Pancreas (tissue), 10 donors: Measurements from ENCODE around the gene CCNI. TPM values are rescaled to one million over a fixed set of nuclear protein-coding genes. Genes with fewer than 3 reads are reported as not detected.
A peak's percentile ranks its signal among the peaks of the same experiment; 100 is the strongest.

ENCODE experiments used
- ATAC-seq, 4 donors: fragments of 200-7000 bp; cut with Tn5 transposase; one replicate each; pipeline versions ENCODE4 v1.8.0 to v1.9.1; 2020; ENCODE audit warnings: mild to moderate bottlenecking in 4 of 4, moderate library complexity in 4 of 4
- DNase-seq, 6 donors: peaks; one replicate each; pipeline ENCODE4 v3.0.0-alpha.2; 2020
- FAIRE-seq: peaks from 2 replicates; lab custom pipeline; 2012; peaks lifted over from hg19 to GRCh38; lab: Jason Lieb, UNC
- H3K27ac ChIP-seq, 4 donors: fragments of 200-600 bp; sonication (generic); 1 replicate in 3 of 4; 2 replicates in 1 of 4; pipeline versions ENCODE4 v1.5.0 to v1.8.0; 2020
- H3K27me3 ChIP-seq, 4 donors: fragments of 200-600 bp; one replicate each; pipeline ENCODE4 v1.8.0; 2021
- H3K36me3 ChIP-seq, 3 donors: fragments of 200-600 bp; sonication (generic) in 1 of 3; one replicate each; pipeline versions ENCODE4 v1.5.0 to v1.8.0; 2020 to 2021
- H3K4me1 ChIP-seq, 3 donors: fragments of 200-600 bp; one replicate each; pipeline ENCODE4 v1.8.0; 2021
- H3K4me3 ChIP-seq, 4 donors: fragments of 200-600 bp; sonication (generic) in 2 of 4; one replicate each; pipeline versions ENCODE4 v1.5.0 to v1.8.0; 2020 to 2021
- H3K9me3 ChIP-seq, 4 donors: fragments of 200-600 bp; one replicate each; pipeline ENCODE4 v1.8.0; 2021
- CTCF ChIP-seq, 4 donors: fragments of 200-600 bp; sonication (generic) in 3 of 4; IDR thresholded peaks; one replicate each; pipeline versions ENCODE4 v1.5.0 to v1.8.0; 2021; ENCODE audit warnings: antibody characterized with exemption in 4 of 4
- WGBS, 2 donors: extraction: QIAGEN DNeasy Blood & Tissue Kit; methylation state at CpG; one replicate each; pipeline ENCODE4 v1.1.7; 2013; 5-methylcytosine and 5-hydroxymethylcytosine counted together
- intact Hi-C, 3 donors: fragments of 100-400 bp; cut with DNase I; formaldehyde crosslinking; loops; one replicate each; pipeline versions ENCODE4 v1.11.1 to v1.14.2; 2022
- polyA plus RNA-seq, 2 donors: library from polyadenylated mRNA; stranded (reverse); fragments of 200-250 nt; gene quantifications; one replicate each; pipeline ENCODE4 v1.2.3, GENCODE V29; 2013
- total RNA-seq, 6 donors: library from RNA; stranded (reverse); fragmentation: NEBNext Ultra II Directional in 4 of 6; extraction: Animal tissue kit (Norgen Biotek cat#: 25700) in 4 of 6; gene quantifications; one replicate each; pipeline versions ENCODE4 v1.2.1 to v1.2.4, GENCODE V29; 2021 to 2023
- donor health status: healthy with polysubstance abuse.
- donor health status: DM: no; HTN: no; CAD: no; lungs with moderate emphysema.
- donor health status: DM: no; HTN: no; CAD: no.
- donor health status: control.
- donor health status: control.
- donor health status: Bipolar disorder and iron deficiency.
- donor health status: DM: yes; HTN: yes; CAD: no.
- donor health status: DM: no; HTN: no; CAD: no.
- donor health status: DM: no; HTN: no; CAD: no.
- donor health status: DM: yes; HTN: yes; CAD: no.

CCNI gene
- total and polyA plus RNA-seq, 8 donors, result 33.3 to 196 (median 152) TPM

- H3K4me3 ChIP-seq, result no peak overlapping the region
- TF ChIP-seq CTCF (IDR thresholded peaks at IDR 0.05), result no peak
- FAIRE-seq (no peak), ATAC-seq (peak in 1 of 4 donors; percentile 24), DNase-seq (no peak)
- 75 to 91% methylated on average over 4 of the region's 4 CpGs for WGBS, 2 donors
- no peaks in the 10 kb centered on the region for H3K4me1 ChIP-seq
- H3K9me3 ChIP-seq, result no peaks in the 10 kb centered on the region
- peaks cover 0 to 28% (median 0%) of the 10 kb centered on the region in 3 donors for H3K36me3 ChIP-seq
- H3K27ac ChIP-seq, result no peak overlapping the region
- intact Hi-C loops, result loop anchor here in 1 of 3 donors (10.0 kb wide), 1 partner anchor 159 kb away; no protein-coding TSS in a partner anchor
- H3K27me3 ChIP-seq, result no peaks in the 10 kb centered on the region
Measured at GRCh38 chr4:77045490-77045889, 30.3 kb downstream of the CCNI start.

GRCh38 chr4:77044461-77045150 lies 31.2 kb downstream of the CCNI start:
- intact Hi-C loops, result loop anchor here in 1 of 3 donors (10.0 kb wide), 1 partner anchor 160 kb away; no protein-coding TSS in a partner anchor
- ATAC-seq (peak; percentile 29 to 56 (median 56)), DNase-seq (no peak), FAIRE-seq (no peak)
- WGBS, 2 donors, result 51 to 56% methylated on average over 4 of the region's 4 CpGs
- H3K4me1 ChIP-seq, result no peaks in the 10 kb centered on the region
- TF ChIP-seq CTCF (IDR thresholded peaks at IDR 0.05), result peak; percentile 21 to 39 (median 28)
- H3K4me3 ChIP-seq, result no peak overlapping the region
- H3K9me3 ChIP-seq, result no peaks in the 10 kb centered on the region
- no peaks in the 10 kb centered on the region for H3K27me3 ChIP-seq
- peaks cover 0 to 22% (median 0%) of the 10 kb centered on the region in 3 donors for H3K36me3 ChIP-seq
- no peak overlapping the region for H3K27ac ChIP-seq

GRCh38 chr4:77043507-77044136 lies 32.2 kb downstream of the CCNI start:
- DNase-seq (no peak), ATAC-seq (peak in 2 of 4 donors; percentile 11 to 36), FAIRE-seq (no peak)
- H3K27me3 ChIP-seq, result no peaks in the 10 kb centered on the region
- H3K27ac ChIP-seq, result no peak overlapping the region
- intact Hi-C loops, result loop anchor here in 1 of 3 donors (10.0 kb wide), 1 partner anchor 161 kb away; no protein-coding TSS in a partner anchor
- no peaks in the 10 kb centered on the region for H3K4me1 ChIP-seq
- H3K36me3 ChIP-seq, result peaks cover 0 to 17% (median 0%) of the 10 kb centered on the region in 3 donors
- WGBS, 2 donors, result 74 to 86% methylated on average over 3 of the region's 3 CpGs
- no peak for TF ChIP-seq CTCF (IDR thresholded peaks at IDR 0.05)
- no peak overlapping the region for H3K4me3 ChIP-seq
- no peaks in the 10 kb centered on the region for H3K9me3 ChIP-seq

- WGBS, 2 donors, result 62 to 76% methylated on average over 2 of the region's 2 CpGs
- Histone ChIP-seq H3K4me1 (no peaks in the 10 kb centered on the region), H3K4me3 (no peak overlapping the region), H3K36me3 (no peaks in the 10 kb centered on the region), H3K27ac (no peak overlapping the region), H3K27me3 (no peaks in the 10 kb centered on the region), H3K9me3 (no peaks in the 10 kb centered on the region)
- intact Hi-C loops, result loop anchor here in 1 of 3 donors (10.0 kb wide), 1 partner anchor 164 kb away; no protein-coding TSS in a partner anchor
- no peak for TF ChIP-seq CTCF (IDR thresholded peaks at IDR 0.05)
- DNase-seq (no peak), FAIRE-seq (no peak), ATAC-seq (peak in 2 of 4 donors; percentile 49 to 57)
Measured at GRCh38 chr4:77040854-77041725, 34.7 kb downstream of the CCNI start.
